GM21526 (cell line): ENCODE results near the gene TGM4.

Experiments used
- ATAC-seq: cut with Tn5 transposase; IDR thresholded peaks from one replicate; pipeline ENCODE4 v1.9.1; 2021; ENCODE audit warnings: moderate library complexity; ENCODE audit not compliant: unreplicated experiment, low FRiP score

The TGM4 gene

DNA sequence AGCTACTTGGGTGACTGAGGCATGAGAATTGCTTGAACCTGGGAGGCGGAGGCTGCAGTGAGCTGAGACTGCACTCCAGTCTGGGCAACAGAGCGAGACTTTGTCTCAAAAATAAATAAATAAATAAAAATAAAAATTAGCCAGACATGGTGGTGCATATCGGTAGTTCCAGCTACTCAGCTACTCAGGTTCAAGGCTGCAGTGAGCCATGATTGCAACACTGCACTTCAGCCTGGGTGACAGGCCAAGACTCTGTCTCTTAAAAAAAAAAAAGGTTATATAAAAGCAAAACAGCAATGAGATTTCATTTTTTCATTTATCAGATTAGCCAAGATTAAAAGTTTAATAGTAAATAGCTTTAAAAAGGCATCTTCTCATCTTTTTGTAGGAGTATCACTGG lies 2.9 kb downstream of the TGM4 start:
- no peak for ATAC-seq

DNA sequence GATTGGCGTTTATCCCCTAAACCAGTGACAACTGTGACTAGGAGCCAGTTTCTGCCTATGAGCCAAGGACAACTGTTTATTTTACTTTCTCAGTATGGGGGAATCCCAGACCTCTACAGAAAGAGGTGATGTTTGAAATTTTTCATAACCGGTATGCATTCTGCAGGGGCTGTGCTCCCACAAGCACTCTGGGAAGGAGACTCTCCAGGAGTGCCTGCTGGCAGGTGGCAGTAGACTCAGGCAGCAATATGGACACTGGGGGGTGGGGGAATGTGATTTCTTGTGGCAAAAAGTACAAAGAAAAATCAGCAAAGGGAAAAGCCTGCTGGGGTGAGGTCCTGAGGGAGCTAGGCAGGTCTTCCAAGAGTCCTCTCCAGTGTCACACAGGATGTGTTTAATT lies 5.9 kb downstream of the TGM4 start:
- no peak for ATAC-seq

GRCh38 chr3:44883213-44883955 lies 9.0 kb downstream of the TGM4 start:
- ATAC-seq, result no peak

DNA sequence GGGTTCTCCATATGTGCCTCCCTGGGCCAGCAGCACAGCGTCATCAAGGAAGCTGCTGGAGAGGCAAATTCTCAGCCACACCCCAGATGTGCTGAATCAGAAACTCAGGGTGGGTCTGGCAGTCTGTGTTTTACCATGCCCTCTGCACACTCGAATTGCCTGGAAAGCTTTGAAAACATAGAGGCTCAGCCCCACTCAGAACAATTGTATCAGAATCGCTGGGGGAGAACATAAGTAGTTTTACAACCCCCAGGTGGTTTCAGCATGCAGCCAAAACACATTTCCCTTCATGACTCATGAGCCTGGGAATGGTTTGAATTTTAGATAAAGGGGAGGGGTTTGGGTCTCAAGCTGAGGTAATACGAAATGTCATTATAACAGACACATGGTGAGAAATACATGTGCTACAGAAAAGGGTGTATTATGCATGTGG lies 9.6 kb downstream of the TGM4 start:
- no peak for ATAC-seq

- ATAC-seq, result no peak
Observed at GRCh38 chr3:44885618-44886017, 11.2 kb downstream of the TGM4 start.

DNA sequence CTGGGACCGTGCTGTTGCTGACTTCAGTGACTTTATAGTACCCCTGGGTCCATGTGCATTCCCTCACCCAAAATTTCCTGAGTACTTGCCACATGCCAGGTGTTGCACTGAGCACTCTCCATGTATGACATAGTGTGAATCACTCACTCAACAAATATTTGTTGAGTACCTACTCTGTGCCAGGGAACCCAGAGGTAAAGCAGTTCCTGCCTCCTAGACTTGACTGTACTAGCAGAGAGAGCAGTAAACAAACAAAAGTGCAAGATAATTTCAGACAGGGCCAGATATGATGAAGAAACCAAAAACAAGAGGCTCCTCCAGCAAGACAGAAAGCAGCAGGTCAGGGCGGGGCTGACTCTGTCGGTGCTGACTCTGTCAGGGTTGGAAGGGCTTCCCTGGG lies 12.2 kb downstream of the TGM4 start:
- no peak for ATAC-seq

DNA sequence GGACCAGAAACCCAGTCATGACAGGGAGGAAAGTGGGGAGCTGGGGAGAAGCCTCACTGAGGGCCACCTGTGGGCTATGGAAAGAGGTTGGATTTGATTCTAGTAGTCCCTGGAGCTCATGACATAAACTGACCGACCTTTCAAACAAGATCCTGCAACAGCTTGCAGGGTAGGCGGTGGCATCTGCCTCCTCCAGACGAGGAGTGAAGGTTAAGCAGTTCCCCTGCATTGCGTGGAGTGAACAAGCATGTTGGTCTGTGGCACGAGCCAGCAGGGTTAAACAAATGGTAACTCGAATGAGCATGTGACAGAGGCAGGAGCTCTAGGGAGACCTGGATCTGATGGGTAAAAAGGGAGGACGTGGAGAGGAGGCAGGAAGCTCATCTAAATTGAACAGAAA lies 12.7 kb downstream of the TGM4 start:
- ATAC-seq, result no peak

GRCh38 chr3:44890258-44890657 lies 15.8 kb downstream of the TGM4 start:
- no peak for ATAC-seq

DNA sequence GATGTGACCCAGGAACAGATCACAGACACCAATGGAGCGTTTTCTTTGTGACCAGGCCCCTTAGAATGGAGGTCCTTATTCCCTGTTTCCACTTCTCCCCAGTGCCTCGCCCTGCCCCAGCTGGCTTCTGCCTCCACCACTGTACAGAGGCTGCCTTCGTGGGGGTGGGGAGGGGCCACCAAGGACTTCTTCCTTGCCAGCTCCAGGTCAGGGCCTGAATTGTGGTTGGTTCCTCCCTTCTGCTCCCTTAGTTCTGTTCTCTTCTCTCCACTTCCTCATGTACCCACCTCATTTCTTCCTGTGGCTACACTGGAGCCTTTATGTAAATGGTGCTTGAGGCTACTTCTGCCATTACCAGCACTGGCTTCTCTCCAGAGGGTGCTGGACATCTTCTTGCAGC lies 16.4 kb downstream of the TGM4 start:
- ATAC-seq, result no peak

GRCh38 chr3:44892689-44893088 lies 18.3 kb downstream of the TGM4 start:
- ATAC-seq, result no peak

DNA sequence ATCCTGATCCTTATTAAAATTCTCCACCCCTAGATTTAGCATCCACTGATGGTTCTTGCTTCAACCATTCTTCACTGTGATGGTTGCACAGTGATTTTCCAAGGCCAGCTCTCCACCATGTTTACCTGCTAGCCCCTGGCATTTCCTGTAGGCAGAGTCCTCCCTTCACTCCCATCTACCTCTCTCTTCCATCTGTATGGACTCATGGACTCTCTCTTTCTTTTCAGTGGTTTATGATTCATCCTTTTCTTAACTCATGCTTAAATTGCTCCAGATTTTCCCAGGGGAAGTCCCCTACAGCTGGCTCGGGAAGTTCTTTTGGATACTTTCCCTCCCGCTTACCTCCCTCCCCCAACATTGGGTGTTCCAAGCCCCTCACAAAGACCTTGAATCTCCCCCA lies 18.7 kb downstream of the TGM4 start:
- no peak for ATAC-seq

DNA sequence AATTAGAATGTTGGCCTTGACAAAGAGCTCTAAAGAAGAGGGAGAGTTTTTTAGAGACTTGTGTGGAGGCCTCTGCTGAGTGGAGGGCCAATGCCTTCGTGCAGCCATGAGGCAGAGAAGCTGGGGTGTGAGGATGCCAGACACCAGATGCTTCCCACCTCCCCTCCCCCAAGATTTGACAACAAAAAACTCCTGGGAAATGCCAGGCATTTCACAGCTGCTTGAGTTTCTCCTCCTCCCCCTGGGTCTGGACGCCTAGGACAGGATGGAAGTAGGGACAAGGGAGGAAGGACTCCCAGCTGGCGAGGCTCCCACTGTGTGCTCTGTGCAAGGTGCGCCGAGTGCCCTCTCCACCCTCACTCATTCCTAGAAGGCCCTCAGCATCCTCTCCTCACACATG lies 20.1 kb downstream of the TGM4 start:
- ATAC-seq, result no peak

- no peak for ATAC-seq
Observed at GRCh38 chr3:44896440-44896839, 22.0 kb downstream of the TGM4 start.

GRCh38 chr3:44899683-44900367 lies 25.4 kb downstream of the TGM4 start:
- no peak for ATAC-seq

- no peak for ATAC-seq
Observed at GRCh38 chr3:44902628-44903027, 28.2 kb downstream of the TGM4 start.

GRCh38 chr3:44903314-44903713 lies 28.9 kb downstream of the TGM4 start:
- ATAC-seq, result no peak

GRCh38 chr3:44903751-44904150 lies 29.3 kb downstream of the TGM4 start:
- ATAC-seq, result no peak

DNA sequence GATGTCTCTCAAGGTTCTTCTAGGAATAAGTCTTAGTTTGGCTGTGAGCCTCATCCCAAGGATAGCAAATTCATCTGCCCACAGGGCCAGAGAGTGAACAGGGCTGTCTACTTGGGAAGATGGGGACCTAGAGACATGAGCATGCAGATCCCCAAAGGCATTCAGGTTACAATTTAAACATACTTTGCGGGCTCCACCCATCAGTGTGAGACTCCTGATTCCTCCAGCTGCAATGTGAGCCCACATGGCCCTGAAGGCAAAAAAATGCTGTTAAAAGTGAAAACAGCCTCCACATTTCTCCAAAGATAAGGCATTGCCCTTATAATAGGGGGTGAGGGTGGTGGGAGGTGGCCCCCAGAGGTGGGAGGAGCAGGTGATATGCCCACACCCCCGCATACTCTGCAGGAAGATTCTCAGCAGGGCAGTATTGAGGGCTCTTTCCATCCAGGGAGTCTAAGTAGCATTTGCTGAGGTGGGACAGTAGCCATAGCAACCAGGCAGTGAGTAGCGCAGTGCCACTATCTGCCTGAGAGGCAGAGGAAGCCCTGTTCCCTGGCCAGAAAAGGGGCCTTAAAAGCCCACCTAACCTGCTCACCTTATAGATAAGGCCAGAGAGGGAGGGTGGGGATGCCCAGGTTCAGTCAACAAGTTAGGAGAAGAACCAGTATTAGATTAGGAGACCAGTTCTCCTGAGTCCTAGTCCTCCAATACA lies 31.2 kb downstream of the TGM4 start:
- ATAC-seq, result no peak

GRCh38 chr3:44906997-44907396 lies 32.6 kb downstream of the TGM4 start:
- ATAC-seq, result no peak

DNA sequence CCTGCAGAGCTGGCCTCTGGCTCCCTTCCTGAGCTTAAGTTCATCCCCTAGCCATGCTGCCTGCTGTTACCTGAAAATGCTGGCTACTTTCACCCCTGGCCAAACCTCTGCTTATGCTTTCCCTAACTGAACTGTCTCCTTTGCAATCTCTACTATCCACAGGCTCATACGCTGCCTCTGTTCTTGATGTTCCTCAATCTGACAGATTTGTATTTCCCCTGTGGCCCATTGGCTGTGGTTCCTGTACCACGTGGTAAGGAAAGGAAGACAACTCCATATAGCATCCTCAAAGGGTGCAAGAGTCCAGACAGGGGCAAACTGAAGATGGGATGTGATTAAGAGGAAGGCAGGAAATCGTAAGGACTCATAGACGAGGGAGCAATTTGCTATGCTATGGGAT lies 33.2 kb downstream of the TGM4 start:
- no peak for ATAC-seq

DNA sequence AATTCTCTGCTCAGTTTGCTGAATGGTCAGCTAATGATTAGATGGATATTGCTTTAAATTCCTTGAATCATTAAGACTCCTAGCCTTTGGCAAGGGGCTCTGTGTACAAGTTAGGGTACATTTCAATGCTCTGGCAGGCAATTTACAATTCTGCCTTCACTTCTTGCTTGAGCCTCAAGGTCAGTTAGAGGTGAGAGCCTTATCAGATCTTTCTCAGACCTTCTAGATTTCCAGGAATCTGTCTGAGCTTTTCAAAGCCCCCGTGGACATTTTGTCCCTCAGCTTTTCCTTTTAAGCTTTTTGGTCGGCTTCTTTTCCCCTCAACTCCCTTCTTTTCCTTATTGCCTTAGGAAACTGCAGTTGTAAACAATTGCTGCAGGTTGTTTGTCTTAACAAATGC lies 34.7 kb downstream of the TGM4 start:
- no peak for ATAC-seq

GRCh38 chr3:44910693-44911092 lies 36.3 kb downstream of the TGM4 start:
- ATAC-seq, result no peak
